ENCODE measurements around the gene ABCC1.

- TF ChIP-seq CTCF (IDR thresholded peaks at IDR 0.05; ENCODE audit: low read depth, low read length) (no peak), EZH2phosphoT487 (IDR thresholded peaks at IDR 0.05; ENCODE audit: low read depth) (no peak)
Observed at GRCh38 chr16:16188827-16189226, 239.4 kb downstream of the ABCC1 start.
